Liver (tissue), 9 donors: Measurements from ENCODE around the gene TNPO2. TPM values are rescaled to one million over a fixed set of nuclear protein-coding genes. Genes with fewer than 3 reads are reported as not detected.

ENCODE experiments used
- DNase-seq: peaks from one replicate; pipeline ENCODE4 v3.0.0-alpha.2; 2017; ENCODE audit warnings: low spot score
- H3K27ac ChIP-seq, 2 donors: one replicate each; pipeline ENCODE4 v1.7.0; 2013; ENCODE audit warnings: inconsistent platforms in 2 of 2, low read length in 2 of 2, control low read depth in 1 of 2, low read depth in 1 of 2, mild to moderate bottlenecking in 1 of 2
- H3K27me3 ChIP-seq, 4 donors: one replicate each; pipeline versions ENCODE4 v1.6.1 to v1.7.0; 2013; ENCODE audit warnings: low read length in 3 of 4, inconsistent platforms in 1 of 4, mild to moderate bottlenecking in 1 of 4, moderate library complexity in 1 of 4; ENCODE audit not compliant: control insufficient read depth in 4 of 4, insufficient read depth in 4 of 4
- H3K36me3 ChIP-seq, 4 donors: one replicate each; pipeline versions ENCODE4 v1.6.1 to v1.7.0; 2013; ENCODE audit warnings: low read length in 3 of 4, mild to moderate bottlenecking in 3 of 4, low read depth in 1 of 4, moderate library complexity in 1 of 4; ENCODE audit not compliant: control insufficient read depth in 4 of 4, insufficient read depth in 3 of 4
- H3K4me1 ChIP-seq, 4 donors: one replicate each; pipeline versions ENCODE4 v1.6.1 to v1.7.0; 2013; ENCODE audit warnings: low read length in 3 of 4, mild to moderate bottlenecking in 3 of 4, moderate library complexity in 1 of 4; ENCODE audit not compliant: control insufficient read depth in 4 of 4, insufficient read depth in 4 of 4
- H3K4me3 ChIP-seq, 3 donors: one replicate each; pipeline versions ENCODE4 v1.6.1 to v1.7.0; 2013; ENCODE audit warnings: low read length in 3 of 3, control low read depth in 1 of 3, low read depth in 1 of 3, mild to moderate bottlenecking in 1 of 3
- H3K9ac ChIP-seq, 2 donors: one replicate each; pipeline ENCODE4 v1.7.0; 2013; ENCODE audit warnings: low read length in 2 of 2, mild to moderate bottlenecking in 2 of 2, moderate library complexity in 2 of 2, control low read depth in 1 of 2, low read depth in 1 of 2
- H3K9me3 ChIP-seq, 4 donors: one replicate each; pipeline versions ENCODE4 v1.6.1 to v1.7.0; 2013; ENCODE audit warnings: low read length in 3 of 4; ENCODE audit not compliant: control insufficient read depth in 4 of 4
- EGR1 ChIP-seq, 2 donors: IDR thresholded peaks; 2 replicates each; pipeline ENCODE4 v1.6.1; 2016 to 2018; ENCODE audit warnings: antibody characterized with exemption in 2 of 2, low read depth in 2 of 2
- FOXA1 ChIP-seq: IDR thresholded peaks from 2 replicates; pipeline ENCODE4 v1.6.1; 2016; ENCODE audit warnings: antibody characterized with exemption
- FOXA2 ChIP-seq: IDR thresholded peaks from 2 replicates; pipeline ENCODE4 v1.6.1; 2016; ENCODE audit warnings: antibody characterized with exemption
- GABPA ChIP-seq, 2 donors: IDR thresholded peaks in 1 of 2; conservative IDR thresholded peaks in 1 of 2; 2 replicates each; pipeline ENCODE4 v1.6.1; 2016; ENCODE audit warnings: antibody characterized with exemption in 2 of 2, mild to moderate bottlenecking in 1 of 2, moderate library complexity in 1 of 2
- HNF4A ChIP-seq, 2 donors: conservative IDR thresholded peaks; 2 replicates each; pipeline ENCODE4 v1.6.1; 2016; ENCODE audit warnings: antibody characterized with exemption in 2 of 2, mild to moderate bottlenecking in 2 of 2
- HNF4G ChIP-seq: IDR thresholded peaks from 2 replicates; pipeline ENCODE4 v1.6.1; 2016; ENCODE audit warnings: antibody characterized with exemption
- JUND ChIP-seq, 2 donors: IDR thresholded peaks; 2 replicates each; pipeline ENCODE4 v1.6.1; 2016; ENCODE audit warnings: antibody characterized with exemption in 2 of 2
- MAX ChIP-seq: IDR thresholded peaks from 2 replicates; pipeline ENCODE4 v1.6.1; 2016; ENCODE audit warnings: antibody characterized with exemption
- NR2F2 ChIP-seq: IDR thresholded peaks from 2 replicates; pipeline ENCODE4 v1.6.1; 2016; ENCODE audit warnings: antibody characterized with exemption
- RAD21 ChIP-seq, 2 donors: IDR thresholded peaks; 2 replicates each; pipeline ENCODE4 v1.6.1; 2016; ENCODE audit warnings: antibody characterized with exemption in 2 of 2, mild to moderate bottlenecking in 2 of 2
- REST ChIP-seq: IDR thresholded peaks from 2 replicates; pipeline ENCODE4 v1.6.1; 2016; ENCODE audit warnings: antibody characterized with exemption, mild to moderate bottlenecking
- RXRA ChIP-seq, 2 donors: IDR thresholded peaks; 2 replicates each; pipeline ENCODE4 v1.6.1; 2017 to 2018; ENCODE audit warnings: antibody characterized with exemption in 2 of 2, mild to moderate bottlenecking in 1 of 2
- SP1 ChIP-seq: IDR thresholded peaks from 2 replicates; pipeline ENCODE4 v1.6.1; 2018; ENCODE audit warnings: antibody characterized with exemption, mild to moderate bottlenecking
- TAF1 ChIP-seq: conservative IDR thresholded peaks from 2 replicates; pipeline ENCODE4 v1.6.1; 2016; ENCODE audit warnings: antibody characterized with exemption, mild to moderate bottlenecking
- YY1 ChIP-seq: IDR thresholded peaks from 2 replicates; pipeline ENCODE4 v1.6.1; 2016; ENCODE audit warnings: antibody characterized with exemption, mild to moderate bottlenecking
- WGBS: extraction: QIAGEN DNeasy Blood & Tissue Kit; methylation state at CpG from one replicate; pipeline ENCODE4 v1.1.7; 2013; 5-methylcytosine and 5-hydroxymethylcytosine counted together
- polyA plus RNA-seq, 2 donors: library from polyadenylated mRNA; stranded (reverse) in 1 of 2; unstranded in 1 of 2; fragments of 200-250 nt in 1 of 2; fragments of >200 nt in 1 of 2; fragmentation: Nextera tagmentation in 1 of 2; extraction: Ambion mirVana in 1 of 2; gene quantifications; one replicate each; pipeline versions ENCODE4 v1.2.1 to v1.2.3, GENCODE V29; 2013 to 2015
- total RNA-seq, 2 donors: library from RNA; depleted of rRNA; stranded (reverse); fragments of >200 nt; gene quantifications; one replicate each; pipeline ENCODE4 v1.2.3, GENCODE V29; 2014
- TF ChIP-seq, protein P1 (sequence below): IDR thresholded peaks from 2 replicates; pipeline ENCODE4 v1.6.1; 2016; ENCODE audit warnings: antibody characterized with exemption
- TF ChIP-seq, protein P2 (sequence below): fragments of 150-350 bp; IDR thresholded peaks from 2 replicates; pipeline ENCODE4 v1.5.1; 2017; ENCODE audit warnings: improper control_type of control experiment, low read depth, low read length; ENCODE audit not compliant: missing input control
- TF ChIP-seq, protein P3 (sequence below): IDR thresholded peaks from 2 replicates; pipeline ENCODE4 v1.6.1; 2016; ENCODE audit warnings: antibody characterized with exemption
- donor health status: healthy.
- donor health status: healthy.
- donor health status: healthy.
- donor health status: healthy.
- donor health status: healthy.

Gene TNPO2
- total and polyA plus RNA-seq, 4 donors, result 6.3 to 22.2 (median 15.8) TPM

DNA sequence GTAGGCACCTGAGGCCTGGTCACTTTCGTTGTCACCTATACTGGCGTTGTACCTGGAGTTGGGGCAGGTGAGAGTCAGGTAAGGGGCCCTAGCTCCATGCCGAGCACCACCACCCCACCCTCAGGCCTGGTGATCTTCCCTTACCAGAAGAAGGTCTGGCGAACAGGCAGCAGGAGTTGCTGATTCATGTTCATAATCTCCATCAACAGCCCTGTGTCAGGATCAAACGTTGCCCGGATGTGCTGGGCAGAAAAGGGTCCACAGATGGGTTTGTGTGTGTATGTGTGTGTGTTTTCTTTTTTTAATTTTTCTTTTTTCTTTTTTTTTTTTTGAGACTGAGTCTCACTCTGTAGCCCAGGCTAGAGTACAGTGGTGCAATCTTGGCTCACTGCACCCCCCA, 71.5 kb downstream of the TNPO2 start:
- TF ChIP-seq, protein P1, sequence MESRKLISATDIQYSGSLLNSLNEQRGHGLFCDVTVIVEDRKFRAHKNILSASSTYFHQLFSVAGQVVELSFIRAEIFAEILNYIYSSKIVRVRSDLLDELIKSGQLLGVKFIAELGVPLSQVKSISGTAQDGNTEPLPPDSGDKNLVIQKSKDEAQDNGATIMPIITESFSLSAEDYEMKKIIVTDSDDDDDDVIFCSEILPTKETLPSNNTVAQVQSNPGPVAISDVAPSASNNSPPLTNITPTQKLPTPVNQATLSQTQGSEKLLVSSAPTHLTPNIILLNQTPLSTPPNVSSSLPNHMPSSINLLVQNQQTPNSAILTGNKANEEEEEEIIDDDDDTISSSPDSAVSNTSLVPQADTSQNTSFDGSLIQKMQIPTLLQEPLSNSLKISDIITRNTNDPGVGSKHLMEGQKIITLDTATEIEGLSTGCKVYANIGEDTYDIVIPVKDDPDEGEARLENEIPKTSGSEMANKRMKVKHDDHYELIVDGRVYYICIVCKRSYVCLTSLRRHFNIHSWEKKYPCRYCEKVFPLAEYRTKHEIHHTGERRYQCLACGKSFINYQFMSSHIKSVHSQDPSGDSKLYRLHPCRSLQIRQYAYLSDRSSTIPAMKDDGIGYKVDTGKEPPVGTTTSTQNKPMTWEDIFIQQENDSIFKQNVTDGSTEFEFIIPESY, result no peak
- TF ChIP-seq, protein P2, sequence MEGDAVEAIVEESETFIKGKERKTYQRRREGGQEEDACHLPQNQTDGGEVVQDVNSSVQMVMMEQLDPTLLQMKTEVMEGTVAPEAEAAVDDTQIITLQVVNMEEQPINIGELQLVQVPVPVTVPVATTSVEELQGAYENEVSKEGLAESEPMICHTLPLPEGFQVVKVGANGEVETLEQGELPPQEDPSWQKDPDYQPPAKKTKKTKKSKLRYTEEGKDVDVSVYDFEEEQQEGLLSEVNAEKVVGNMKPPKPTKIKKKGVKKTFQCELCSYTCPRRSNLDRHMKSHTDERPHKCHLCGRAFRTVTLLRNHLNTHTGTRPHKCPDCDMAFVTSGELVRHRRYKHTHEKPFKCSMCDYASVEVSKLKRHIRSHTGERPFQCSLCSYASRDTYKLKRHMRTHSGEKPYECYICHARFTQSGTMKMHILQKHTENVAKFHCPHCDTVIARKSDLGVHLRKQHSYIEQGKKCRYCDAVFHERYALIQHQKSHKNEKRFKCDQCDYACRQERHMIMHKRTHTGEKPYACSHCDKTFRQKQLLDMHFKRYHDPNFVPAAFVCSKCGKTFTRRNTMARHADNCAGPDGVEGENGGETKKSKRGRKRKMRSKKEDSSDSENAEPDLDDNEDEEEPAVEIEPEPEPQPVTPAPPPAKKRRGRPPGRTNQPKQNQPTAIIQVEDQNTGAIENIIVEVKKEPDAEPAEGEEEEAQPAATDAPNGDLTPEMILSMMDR, result no peak
- TF ChIP-seq, protein P3, sequence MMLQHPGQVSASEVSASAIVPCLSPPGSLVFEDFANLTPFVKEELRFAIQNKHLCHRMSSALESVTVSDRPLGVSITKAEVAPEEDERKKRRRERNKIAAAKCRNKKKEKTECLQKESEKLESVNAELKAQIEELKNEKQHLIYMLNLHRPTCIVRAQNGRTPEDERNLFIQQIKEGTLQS, result no peak
- TF ChIP-seq MAX (no peak), REST (no peak), FOXA1 (no peak), NR2F2 (no peak), YY1 (no peak), HNF4A (conservative IDR thresholded peaks at IDR 0.05) (no peak), RXRA (IDR thresholded peaks at IDR 0.05) (no peak), TAF1 (no peak), EGR1 (IDR thresholded peaks at IDR 0.05; ENCODE audit: low read depth in 2 of 2) (no peak), HNF4G (no peak), GABPA (IDR thresholded peaks at IDR 0.05 in 1 of 2, conservative IDR thresholded peaks at IDR 0.05 in 1 of 2) (no peak), FOXA2 (no peak), JUND (IDR thresholded peaks at IDR 0.05) (no peak), RAD21 (IDR thresholded peaks at IDR 0.05) (no peak), SP1 (no peak)
- H3K4me3 ChIP-seq, result no peak overlapping the region
- H3K9me3 ChIP-seq, result no peaks in the 10 kb centered on the region
- no peak overlapping the region for H3K27ac ChIP-seq
- H3K36me3 ChIP-seq, result peaks cover 0 to 20% (median 4%) of the 10 kb centered on the region in 4 donors
- 96% methylated on average over 6 of the region's 6 CpGs for WGBS
- DNase-seq, result no peak
- H3K27me3 ChIP-seq, result no peaks in the 10 kb centered on the region
- no peak overlapping the region for H3K9ac ChIP-seq
- H3K4me1 ChIP-seq, result peaks cover 5 to 8% (median 6%) of the 10 kb centered on the region in 4 donors
